Motor neuron (in vitro differentiated cells): ENCODE data around the gene ZMYND8. TPM values are rescaled to one million over a fixed set of nuclear protein-coding genes. Genes with fewer than 3 reads are reported as not detected.
"Not testable (repeated sequence)": the region's sequence is repeated elsewhere in the genome, so short reads cannot be mapped to it uniquely, and the experiment has no call there.

Source experiments
- ATAC-seq, 8 experiments: fragments of 200-7000 bp; cut with Tn5 transposase; replicated peaks in 6 of 8; 2 replicates each; pipeline ENCODE4 v1.8.0; 2021; ENCODE audit warnings: mild to moderate bottlenecking in 8 of 8, moderate library complexity in 8 of 8
- H3K27ac ChIP-seq, 2 donors: fragments of 250-450 bp; sonication (Bioruptor Pico); 2 replicates each; pipeline ENCODE4 v1.9.0; 2021; ENCODE audit warnings: antibody characterized with exemption in 2 of 2, mild to moderate bottlenecking in 2 of 2, moderate library complexity in 1 of 2
- H3K4me1 ChIP-seq, 2 donors: fragments of 250-450 bp; sonication (Bioruptor Pico); replicated peaks in 1 of 2; 2 replicates each; pipeline ENCODE4 v1.6.1; 2021; ENCODE audit warnings: antibody characterized with exemption in 2 of 2, mild to moderate bottlenecking in 2 of 2, moderate library complexity in 1 of 2
- H3K4me3 ChIP-seq, 5 donors: fragments of 250-450 bp; sonication (Bioruptor Pico); 2 replicates each; pipeline ENCODE4 v1.9.0; 2021; ENCODE audit warnings: antibody characterized with exemption in 5 of 5, mild to moderate bottlenecking in 5 of 5, moderate library complexity in 4 of 5
- WGBS, 10 experiments: fragments of 450-650 bp; shearing (Covaris generic); methylation state at CpG; one replicate each; pipeline ENCODE4 v1.0.0; 2022; 5-methylcytosine and 5-hydroxymethylcytosine counted together
- in situ Hi-C, 9 experiments: fragments of 400-800 bp; cut with MboI; loops; one replicate each; pipeline ENCODE4 v1.15.0; 2021; ENCODE audit warnings: low sequenced_read_pairs in 9 of 9, low pct_unique_long_range_greater_than_20kb in 2 of 9; ENCODE audit not compliant: unreplicated experiment in 9 of 9
- total RNA-seq, 8 experiments: library from RNA; unstranded; fragments of 300-600 nt; gene quantifications; 2 replicates each; pipeline versions ENCODE4 v1.2.3 to v1.2.4, GENCODE V29; 2022

Gene ZMYND8
- total RNA-seq, 8 experiments from 2014 or later, result 18.1 to 90.8 (median 36.7) TPM

GRCh38 chr20:47290008-47290407 is 66.5 kb downstream of the ZMYND8 start:
- no peak overlapping the region for H3K4me3 ChIP-seq
- in situ Hi-C loops, result loop anchor here in 1 of 9 experiments (25.0 kb wide), 1 partner anchor 97 kb away; no protein-coding TSS in a partner anchor
- 64 to 94% (median 87%) methylated on average over 2 to 3 of the region's 3 CpGs; no CpG with 5 or more reads in 2 of the 10 experiments for WGBS, 10 experiments
- H3K4me1 ChIP-seq, result peaks cover 0 to 7% of the 10 kb centered on the region in 2 donors
- H3K27ac ChIP-seq, result no peak overlapping the region
- peak in 5 of 8 experiments; percentile 19 to 85 (median 51) for ATAC-seq

GRCh38 chr20:47289096-47289495 is 67.4 kb downstream of the ZMYND8 start:
- 75 to 100% (median 96%) methylated on average over 2 to 3 of the region's 3 CpGs for WGBS, 10 experiments
- in situ Hi-C loops, result loop anchor here in 1 of 9 experiments (25.0 kb wide), 1 partner anchor 98 kb away; no protein-coding TSS in a partner anchor
- H3K27ac ChIP-seq, result peak overlapping the region in 1 of 2 donors; percentile 20

GRCh38 chr20:47288530-47288929 is 68.0 kb downstream of the ZMYND8 start:
- in situ Hi-C loops, result loop anchor here in 1 of 9 experiments (25.0 kb wide), 1 partner anchor 99 kb away; no protein-coding TSS in a partner anchor
- 83 to 100% (median 100%) methylated on average over 1 to 5 of the region's 8 CpGs; no CpG with 5 or more reads in 2 of the 10 experiments for WGBS, 10 experiments
- not testable (repeated sequence) for H3K27ac ChIP-seq

More at GRCh38 chr20:47289096-47289495, 67.4 kb downstream of the ZMYND8 start:
- Histone ChIP-seq H3K4me1 (peaks cover 0 to 7% of the 10 kb centered on the region in 2 donors), H3K4me3 (no peak overlapping the region)
- no peak for ATAC-seq

GRCh38 chr20:47287609-47288144 is 68.8 kb downstream of the ZMYND8 start:
- in situ Hi-C loops, result loop anchor here in 1 of 9 experiments (25.0 kb wide), 1 partner anchor 100 kb away; no protein-coding TSS in a partner anchor
- Histone ChIP-seq H3K4me3 (no peak overlapping the region), H3K4me1 (peaks cover 0 to 7% of the 10 kb centered on the region in 2 donors), H3K27ac (no peak overlapping the region)
- ATAC-seq, result no peak
- 77 to 100% (median 91%) methylated on average over 1 to 6 of the region's 6 CpGs; no CpG with 5 or more reads in 2 of the 10 experiments for WGBS, 10 experiments

More at GRCh38 chr20:47288530-47288929, 68.0 kb downstream of the ZMYND8 start:
- ATAC-seq, H3K4me3 ChIP-seq, H3K4me1 ChIP-seq: not testable (repeated sequence)

- in situ Hi-C loops, result loop anchor here in 1 of 9 experiments (25.0 kb wide), 1 partner anchor 101 kb away; no protein-coding TSS in a partner anchor
- no peak for ATAC-seq
- Histone ChIP-seq H3K4me3 (no peak overlapping the region), H3K4me1 (peaks cover 0 to 7% of the 10 kb centered on the region in 2 donors), H3K27ac (no peak overlapping the region)
- 91 to 100% (median 100%) methylated on average over 1 to 3 of the region's 5 CpGs; no CpG with 5 or more reads in 2 of the 10 experiments for WGBS, 10 experiments
These were observed 69.8 kb downstream of the ZMYND8 start for GRCh38 chr20:47286681-47287080.

- Histone ChIP-seq H3K4me1 (peaks cover 0 to 7% of the 10 kb centered on the region in 2 donors), H3K4me3 (no peak overlapping the region), H3K27ac (no peak overlapping the region)
- WGBS, 10 experiments, result 83 to 100% (median 90%) methylated on average over 1 to 4 of the region's 4 CpGs; no CpG with 5 or more reads in 1 of the 10 experiments
- in situ Hi-C loops, result loop anchor here in 1 of 9 experiments (25.0 kb wide), 1 partner anchor 102 kb away; no protein-coding TSS in a partner anchor
- ATAC-seq, result no peak
These were observed 71.3 kb downstream of the ZMYND8 start for GRCh38 chr20:47285189-47285588.

GRCh38 chr20:47284373-47284772 is 72.1 kb downstream of the ZMYND8 start:
- ATAC-seq, result no peak
- Histone ChIP-seq H3K27ac (no peak overlapping the region), H3K4me3 (no peak overlapping the region), H3K4me1 (peaks cover 0 to 3% of the 10 kb centered on the region in 2 donors)
- in situ Hi-C loops, result loop anchor here in 1 of 9 experiments (25.0 kb wide), 1 partner anchor 103 kb away; no protein-coding TSS in a partner anchor
- 79 to 100% (median 89%) methylated on average over 2 to 3 of the region's 5 CpGs; no CpG with 5 or more reads in 5 of the 10 experiments for WGBS, 10 experiments

GRCh38 chr20:47283411-47283810 is 73.1 kb downstream of the ZMYND8 start:
- Histone ChIP-seq H3K27ac (no peak overlapping the region), H3K4me3 (no peak overlapping the region), H3K4me1 (no peaks in the 10 kb centered on the region)
- in situ Hi-C loops, result loop anchor here in 1 of 9 experiments (25.0 kb wide), 1 partner anchor 104 kb away; no protein-coding TSS in a partner anchor
- no peak for ATAC-seq
- 83 to 100% (median 98%) methylated on average over 1 to 3 of the region's 3 CpGs; no CpG with 5 or more reads in 2 of the 10 experiments for WGBS, 10 experiments

GRCh38 chr20:47282864-47283263 is 73.6 kb downstream of the ZMYND8 start:
- WGBS, 10 experiments, result 94 to 100% (median 100%) methylated on average over 1 to 2 of the region's 2 CpGs; no CpG with 5 or more reads in 3 of the 10 experiments
- Histone ChIP-seq H3K4me1 (no peaks in the 10 kb centered on the region), H3K4me3 (no peak overlapping the region), H3K27ac (no peak overlapping the region)
- no peak for ATAC-seq
- in situ Hi-C loops, result loop anchor here in 1 of 9 experiments (25.0 kb wide), 1 partner anchor 104 kb away; no protein-coding TSS in a partner anchor

- no peak overlapping the region for H3K27ac ChIP-seq
- 70 to 100% (median 85%) methylated on average over 1 to 3 of the region's 4 CpGs; no CpG with 5 or more reads in 3 of the 10 experiments for WGBS, 10 experiments
- no peak for ATAC-seq
- no peak overlapping the region for H3K4me3 ChIP-seq
- in situ Hi-C loops, result loop anchor here in 1 of 9 experiments (25.0 kb wide), 1 partner anchor 106 kb away; no protein-coding TSS in a partner anchor
- H3K4me1 ChIP-seq, result peaks cover 0 to 4% of the 10 kb centered on the region in 2 donors
These were observed 75.1 kb downstream of the ZMYND8 start for GRCh38 chr20:47281376-47281775.

GRCh38 chr20:47280668-47281067 is 75.8 kb downstream of the ZMYND8 start:
- no peak overlapping the region for H3K27ac ChIP-seq
- in situ Hi-C loops, result loop anchor here in 1 of 9 experiments (25.0 kb wide), 1 partner anchor 107 kb away; no protein-coding TSS in a partner anchor
- peaks cover 0 to 4% of the 10 kb centered on the region in 2 donors for H3K4me1 ChIP-seq
- ATAC-seq, result no peak
- WGBS, 10 experiments, result 80 to 100% (median 87%) methylated on average over 1 to 3 of the region's 3 CpGs; no CpG with 5 or more reads in 6 of the 10 experiments
- H3K4me3 ChIP-seq, result no peak overlapping the region

- no peak for ATAC-seq
- in situ Hi-C loops, result loop anchor here in 1 of 9 experiments (25.0 kb wide), 1 partner anchor 107 kb away; no protein-coding TSS in a partner anchor
- WGBS, 10 experiments, result 95 to 100% (median 100%) methylated on average over 1 to 5 of the region's 7 CpGs; no CpG with 5 or more reads in 3 of the 10 experiments
- Histone ChIP-seq H3K4me3 (no peak overlapping the region), H3K27ac (no peak overlapping the region), H3K4me1 (peaks cover 0 to 4% of the 10 kb centered on the region in 2 donors)
These were observed 76.3 kb downstream of the ZMYND8 start for GRCh38 chr20:47280228-47280627.

GRCh38 chr20:47278907-47279348 is 77.6 kb downstream of the ZMYND8 start:
- WGBS, 10 experiments, result 80 to 100% (median 99%) methylated on average over 1 to 5 of the region's 8 CpGs; no CpG with 5 or more reads in 2 of the 10 experiments
- Histone ChIP-seq H3K27ac (no peak overlapping the region), H3K4me3 (no peak overlapping the region), H3K4me1 (peaks cover 4 to 7% of the 10 kb centered on the region in 2 donors)
- in situ Hi-C loops, result loop anchor here in 4 of 9 experiments (10.0 to 25.0 kb wide), 2 partner anchors 106 to 108 kb away; no protein-coding TSS in a partner anchor
- ATAC-seq, result no peak
